Measurements from ENCODE around the gene MYMX.

DNA sequence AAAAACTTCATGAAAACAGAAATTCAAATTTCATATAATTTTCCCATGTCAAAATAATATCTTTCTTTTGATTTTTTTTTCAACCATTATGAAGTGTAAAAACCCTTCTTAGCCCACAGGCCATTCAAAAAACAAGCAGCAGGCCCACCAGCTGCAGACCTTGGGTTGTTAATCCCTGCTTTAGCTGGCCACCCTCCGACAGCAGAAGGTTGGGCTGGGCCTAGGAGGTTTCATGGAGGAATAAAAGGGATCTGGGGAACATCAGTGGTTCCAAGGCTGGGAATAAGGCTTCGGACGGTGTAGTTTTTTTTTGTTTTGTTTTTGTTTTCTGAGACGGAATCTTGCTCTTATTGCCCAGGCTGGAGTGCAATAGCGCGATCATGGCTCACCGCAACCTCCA is 26.6 kb downstream of the MYMX start:
- TF ChIP-seq, protein P1, sequence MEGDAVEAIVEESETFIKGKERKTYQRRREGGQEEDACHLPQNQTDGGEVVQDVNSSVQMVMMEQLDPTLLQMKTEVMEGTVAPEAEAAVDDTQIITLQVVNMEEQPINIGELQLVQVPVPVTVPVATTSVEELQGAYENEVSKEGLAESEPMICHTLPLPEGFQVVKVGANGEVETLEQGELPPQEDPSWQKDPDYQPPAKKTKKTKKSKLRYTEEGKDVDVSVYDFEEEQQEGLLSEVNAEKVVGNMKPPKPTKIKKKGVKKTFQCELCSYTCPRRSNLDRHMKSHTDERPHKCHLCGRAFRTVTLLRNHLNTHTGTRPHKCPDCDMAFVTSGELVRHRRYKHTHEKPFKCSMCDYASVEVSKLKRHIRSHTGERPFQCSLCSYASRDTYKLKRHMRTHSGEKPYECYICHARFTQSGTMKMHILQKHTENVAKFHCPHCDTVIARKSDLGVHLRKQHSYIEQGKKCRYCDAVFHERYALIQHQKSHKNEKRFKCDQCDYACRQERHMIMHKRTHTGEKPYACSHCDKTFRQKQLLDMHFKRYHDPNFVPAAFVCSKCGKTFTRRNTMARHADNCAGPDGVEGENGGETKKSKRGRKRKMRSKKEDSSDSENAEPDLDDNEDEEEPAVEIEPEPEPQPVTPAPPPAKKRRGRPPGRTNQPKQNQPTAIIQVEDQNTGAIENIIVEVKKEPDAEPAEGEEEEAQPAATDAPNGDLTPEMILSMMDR (IDR thresholded peaks at IDR 0.05; ENCODE audit: insufficient read depth, low read depth, low read length), result no peak
- TF ChIP-seq EZH2 (IDR thresholded peaks at IDR 0.05; ENCODE audit: insufficient read depth, low read length), result no peak
